NCI-H146 treated with DMSO at 0.1 percent for 48 hours (cell line): ENCODE data around the gene PID1.
"Not testable (repeated sequence)": the region's sequence is repeated elsewhere in the genome, so short reads cannot be mapped to it uniquely, and the experiment has no call there.

Experiments used
- DNase-seq: peaks from one replicate; lab custom pipeline; 2025; ENCODE audit not compliant: unreplicated experiment; lab: John Stamatoyannopoulos, UW

PID1 gene

GRCh38 chr2:229083606-229084340 is 187.3 kb downstream of the PID1 start:
- no peak for DNase-seq

GRCh38 chr2:229081411-229081810 is 189.7 kb downstream of the PID1 start:
- DNase-seq = no peak

DNA sequence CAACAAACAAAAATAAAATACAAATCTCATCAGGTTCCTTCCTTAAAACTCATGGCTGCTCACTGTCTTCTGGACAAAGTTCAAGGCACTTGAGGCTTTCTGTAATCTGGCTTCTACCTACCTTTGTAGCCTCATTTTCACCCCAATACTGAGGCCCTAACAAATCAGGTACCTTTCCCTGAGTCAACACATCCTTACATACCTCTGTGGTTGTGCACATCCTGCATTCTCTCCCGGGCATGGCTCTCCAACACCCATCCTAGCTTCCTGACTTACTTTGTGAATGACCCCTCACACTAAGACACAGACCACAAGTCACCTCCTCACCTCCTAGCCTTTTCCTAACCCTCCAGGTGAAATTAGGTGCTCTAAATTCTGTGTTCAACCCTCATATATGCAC is 190.9 kb downstream of the PID1 start:
- no peak for DNase-seq

GRCh38 chr2:229076886-229077285 is 194.2 kb downstream of the PID1 start:
- DNase-seq = not testable (repeated sequence)

DNA sequence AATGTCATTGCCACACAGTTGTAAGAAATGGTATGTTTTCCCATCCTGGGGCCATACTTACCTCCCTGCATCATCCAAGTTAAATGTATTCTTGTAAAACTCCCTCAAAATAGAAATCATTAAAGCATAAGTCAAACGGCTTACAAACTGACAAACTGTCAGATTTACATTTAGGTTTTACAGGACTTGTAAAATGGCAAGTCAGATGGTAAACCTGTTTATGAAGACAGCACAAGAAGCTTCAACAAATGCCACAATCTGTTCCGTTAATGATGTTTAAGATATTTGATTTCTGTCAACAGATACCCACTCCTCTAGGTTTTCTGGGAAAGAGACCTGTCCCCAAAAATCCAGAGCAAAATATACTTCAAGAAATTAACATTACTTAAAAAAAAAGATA is 197.2 kb downstream of the PID1 start:
- DNase-seq = no peak

GRCh38 chr2:229071292-229071976 is 199.7 kb downstream of the PID1 start:
- no peak for DNase-seq

GRCh38 chr2:229066121-229066715 is 204.9 kb downstream of the PID1 start:
- no peak for DNase-seq

DNA sequence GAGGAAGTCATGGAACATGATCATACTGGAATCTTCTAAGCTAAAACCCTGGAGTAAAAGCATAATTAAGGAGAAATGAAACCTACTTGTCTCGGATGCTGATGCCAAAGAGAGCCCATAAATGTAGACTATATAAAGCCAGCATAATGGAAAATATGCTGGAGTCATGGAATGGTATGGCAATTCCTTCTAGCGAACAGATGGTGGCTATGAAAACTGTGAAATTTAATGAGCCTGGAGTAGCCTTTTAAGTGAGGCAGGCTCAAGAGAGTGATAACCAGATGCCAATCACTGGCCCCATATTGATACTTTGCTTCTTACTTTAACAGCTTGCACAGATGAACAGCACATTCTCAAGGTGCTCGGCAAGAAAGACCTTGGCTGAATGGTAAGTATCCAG is 206.3 kb downstream of the PID1 start:
- no peak for DNase-seq

DNA sequence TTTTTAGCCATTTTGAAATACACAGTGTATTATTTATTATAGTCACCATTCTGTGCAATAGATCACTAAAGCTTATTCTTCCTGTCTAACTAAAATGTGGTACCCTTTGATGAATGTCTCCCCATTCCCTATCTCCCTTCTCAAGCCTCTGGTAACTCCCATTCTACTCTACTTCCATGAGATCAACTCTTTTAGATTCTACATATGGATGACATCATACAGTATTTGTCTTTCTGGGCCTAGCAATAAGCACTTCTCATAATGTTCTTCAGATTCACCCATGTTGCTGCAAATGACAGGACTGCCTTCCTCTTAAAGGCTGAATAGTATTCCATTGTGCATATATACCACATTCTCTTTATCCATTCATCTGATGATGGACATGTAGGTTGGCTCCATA is 210.9 kb downstream of the PID1 start:
- DNase-seq = no peak

DNA sequence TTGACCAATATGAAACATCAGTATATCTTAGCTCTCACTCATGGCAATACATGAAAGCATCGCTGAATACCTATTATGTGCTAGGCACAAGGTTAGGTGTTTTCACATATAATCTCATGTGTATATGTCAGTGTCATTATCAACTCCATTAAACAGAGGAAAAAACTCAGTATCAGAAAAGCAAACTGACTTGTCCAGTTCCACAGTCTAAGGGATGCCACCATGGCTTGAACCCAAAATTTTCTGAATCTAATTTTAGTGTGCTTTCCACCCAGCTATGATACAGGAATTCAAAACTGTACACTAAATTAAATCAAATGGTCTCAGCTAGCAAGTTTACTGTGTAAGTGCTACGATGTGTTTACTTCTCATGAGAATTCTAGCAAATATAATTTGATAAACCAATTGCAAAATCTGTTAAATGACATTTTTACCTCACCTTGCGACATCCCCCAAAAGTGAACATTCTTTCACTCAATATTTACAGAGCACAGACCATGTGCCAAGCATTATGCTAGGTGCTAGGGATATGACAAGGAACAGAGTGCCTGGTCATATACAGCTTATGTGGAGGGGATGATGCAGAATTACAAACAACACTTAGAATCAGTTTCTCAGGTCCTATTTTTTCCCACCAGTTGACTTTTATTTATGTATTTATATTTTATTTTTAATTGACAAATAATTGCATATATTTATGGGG is 211.6 kb downstream of the PID1 start:
- DNase-seq = no peak

DNA sequence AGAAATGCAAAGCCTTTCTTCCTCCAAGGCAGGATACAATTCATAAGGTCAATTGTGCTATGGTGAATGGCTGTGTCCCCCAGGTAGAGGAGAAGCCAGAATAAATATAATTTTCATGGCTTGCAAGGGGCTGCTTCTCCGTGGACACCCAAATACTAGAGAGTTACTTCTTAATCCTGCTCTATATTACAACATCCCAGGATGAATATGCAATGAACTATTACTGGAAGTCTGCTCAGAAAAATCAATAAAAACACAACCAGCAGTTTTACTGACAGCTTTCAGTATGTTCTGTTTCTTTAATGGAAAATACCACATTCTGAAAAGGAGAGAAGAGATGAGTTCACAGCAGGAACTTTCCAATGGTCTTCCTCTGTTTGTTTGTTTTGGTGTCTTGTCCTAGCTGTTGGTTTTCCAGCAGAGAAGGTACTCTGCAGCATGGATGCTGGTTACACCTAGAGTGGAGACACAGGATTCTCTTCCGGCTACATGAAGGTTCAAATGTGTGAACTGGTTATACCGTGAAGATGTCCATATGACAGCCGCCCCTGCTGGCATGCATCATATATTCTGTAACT is 213.0 kb downstream of the PID1 start:
- DNase-seq = peak; percentile 55

DNA sequence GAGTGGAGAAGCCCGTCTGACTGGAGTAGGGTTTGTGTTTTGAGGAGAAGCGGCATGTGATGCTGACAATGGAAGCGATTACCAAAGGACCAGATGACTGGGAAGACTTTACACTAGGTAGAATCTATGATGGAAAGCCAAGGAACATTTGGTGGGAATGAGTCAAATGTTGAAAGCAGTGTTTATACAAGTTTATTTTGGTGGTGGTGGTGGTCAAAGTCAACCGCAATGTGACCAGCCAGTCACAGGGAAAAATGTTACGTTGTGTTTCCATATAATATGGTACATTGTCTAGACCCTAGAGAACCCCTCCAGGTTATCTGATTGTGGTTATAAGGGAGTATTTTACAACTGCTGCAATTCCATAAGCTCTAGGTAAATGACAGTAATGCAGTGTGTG is 216.8 kb downstream of the PID1 start:
- no peak for DNase-seq

DNA sequence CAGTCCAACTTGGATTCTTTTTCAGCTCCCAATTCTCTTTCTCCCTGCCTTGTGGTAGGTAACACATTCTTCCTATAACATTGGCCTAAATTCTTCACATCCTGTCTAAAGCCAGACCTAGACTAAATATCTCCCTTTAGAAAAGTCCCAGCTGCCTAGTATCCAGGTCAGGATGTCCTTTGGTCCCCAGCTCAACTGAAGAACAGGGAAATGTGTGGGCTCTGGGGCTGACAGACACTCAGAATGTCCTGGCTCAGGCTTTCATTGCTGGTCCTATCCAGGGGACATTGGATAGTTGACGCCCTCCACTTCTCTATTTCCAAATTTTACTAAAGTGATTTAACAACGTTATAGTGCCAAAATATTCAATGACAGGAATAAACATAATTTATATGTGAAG is 219.3 kb downstream of the PID1 start:
- DNase-seq = no peak

DNA sequence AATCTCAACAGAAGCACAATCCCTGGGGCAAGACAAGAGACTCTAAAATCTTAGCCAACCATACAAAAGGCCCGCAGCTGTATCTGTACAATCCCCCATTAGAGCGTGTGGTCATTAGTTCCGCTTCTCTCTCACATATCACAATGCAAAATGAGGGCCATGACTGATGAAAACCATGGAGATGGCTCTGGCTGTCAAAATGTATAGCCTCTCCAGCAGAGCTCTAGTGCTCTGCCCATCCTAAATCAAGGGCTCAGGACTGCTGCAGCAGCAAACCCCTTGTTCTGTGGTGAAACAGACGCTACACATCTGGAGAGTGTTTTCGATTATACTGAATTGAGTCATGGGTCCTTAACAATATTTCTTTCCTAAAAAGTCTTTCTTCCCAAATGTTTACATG is 221.0 kb downstream of the PID1 start:
- DNase-seq = no peak

DNA sequence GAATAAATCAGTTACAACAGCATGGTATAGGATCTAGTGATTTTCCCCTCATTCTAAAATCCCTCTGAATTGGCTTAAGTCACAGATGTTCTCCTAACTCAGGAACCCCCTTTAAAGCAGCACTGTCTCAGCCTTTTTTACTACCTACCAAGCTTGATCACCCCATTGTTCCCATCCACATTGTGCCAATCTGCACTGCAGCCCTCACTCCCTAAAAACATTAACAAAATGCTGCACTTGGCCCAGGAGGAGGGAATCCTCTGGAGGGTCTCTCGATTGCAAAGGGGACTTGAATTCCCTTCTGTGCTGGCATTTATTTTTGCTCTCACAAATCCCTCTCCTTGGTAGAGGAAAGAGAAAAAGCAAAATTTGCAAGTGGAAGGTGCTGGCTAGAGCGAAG is 223.0 kb downstream of the PID1 start:
- no peak for DNase-seq

DNA sequence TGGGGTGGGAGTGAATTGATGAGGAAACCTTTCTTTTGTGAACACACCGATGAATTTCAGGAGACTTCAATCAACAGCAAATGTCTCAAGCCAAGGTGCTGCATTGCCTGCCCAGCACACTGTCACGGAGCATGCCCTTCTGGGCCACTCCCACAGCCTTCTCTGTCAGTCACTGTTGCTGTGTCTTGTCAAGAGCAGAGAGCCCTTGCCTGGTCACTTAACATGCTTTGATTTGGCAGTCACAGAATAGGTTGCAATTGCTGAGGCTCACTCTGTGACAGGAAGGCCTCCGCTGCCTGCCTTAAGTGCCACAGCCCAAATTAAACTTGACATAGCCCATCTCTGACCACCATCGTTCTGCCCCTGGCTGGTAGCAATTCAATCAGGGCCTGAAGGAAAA is 225.4 kb downstream of the PID1 start:
- no peak for DNase-seq

- no peak for DNase-seq
These were observed 226.5 kb downstream of the PID1 start for GRCh38 chr2:229044581-229044980.

DNA sequence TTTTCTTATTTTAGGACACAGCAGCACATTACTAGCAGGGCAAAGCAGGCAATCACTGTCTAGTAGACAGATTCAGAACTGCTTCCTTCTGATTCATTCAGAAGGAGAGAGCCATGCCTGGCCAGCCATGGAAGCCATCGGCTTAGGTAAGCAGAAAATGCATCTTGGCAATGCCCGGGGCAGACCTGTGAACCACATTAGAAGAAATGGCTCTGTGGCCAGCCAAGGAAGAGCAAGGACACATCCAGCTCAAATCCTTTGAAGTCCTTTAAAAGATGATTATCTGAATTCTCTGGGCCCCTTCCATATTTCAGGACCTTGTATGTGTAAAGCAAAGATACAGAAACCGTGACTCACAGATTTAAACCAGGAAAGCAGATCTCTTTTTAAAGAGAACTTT is 227.4 kb downstream of the PID1 start:
- DNase-seq = no peak

DNA sequence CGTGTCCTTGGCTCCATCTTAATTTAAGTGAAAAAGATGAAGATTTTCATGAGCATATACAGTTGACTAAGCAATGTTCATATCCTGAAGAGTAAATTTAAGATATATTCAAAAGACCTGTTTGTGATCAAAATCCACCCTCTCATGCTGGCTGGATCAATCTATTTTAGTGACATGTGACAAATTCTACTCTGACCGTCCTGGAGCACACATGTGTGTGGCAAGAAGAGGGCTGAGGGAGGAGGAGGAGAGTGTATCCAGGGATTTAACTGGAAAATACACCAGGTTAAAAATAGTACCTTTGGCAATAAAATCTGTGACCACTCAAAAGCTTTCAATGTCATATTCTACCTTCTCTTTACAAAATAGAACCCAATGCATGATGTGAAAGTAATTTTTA is 228.7 kb downstream of the PID1 start:
- no peak for DNase-seq

GRCh38 chr2:229041691-229042090 is 229.4 kb downstream of the PID1 start:
- no peak for DNase-seq

DNA sequence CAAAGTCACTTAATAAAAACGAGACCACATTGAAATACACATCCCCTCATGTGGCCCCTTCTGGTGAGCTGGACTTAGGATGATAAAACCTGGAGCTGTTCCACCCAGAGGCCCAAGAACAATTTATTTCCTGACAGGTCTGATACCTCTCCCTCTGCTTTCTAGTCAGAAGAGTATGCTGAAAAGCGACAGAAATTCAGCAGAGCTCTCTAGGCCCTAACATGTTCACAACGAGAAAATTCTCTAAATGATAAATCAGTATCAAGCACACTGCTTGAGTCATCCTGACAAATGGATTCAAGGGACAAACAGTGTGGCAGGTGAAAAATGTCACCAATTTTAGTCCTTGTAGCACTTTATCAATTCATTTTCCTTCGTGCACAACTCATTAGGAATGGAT is 233.5 kb downstream of the PID1 start:
- no peak for DNase-seq
